GM21423 (cell line): ENCODE data around the gene PMP22.

ENCODE experiments used
- ATAC-seq: cut with Tn5 transposase; IDR thresholded peaks from one replicate; pipeline ENCODE4 v1.9.1; 2021; ENCODE audit warnings: mild to moderate bottlenecking, moderate library complexity; ENCODE audit not compliant: unreplicated experiment

PMP22 gene

GRCh38 chr17:15278380-15278779 is 13.3 kb upstream of the PMP22 start:
- no peak for ATAC-seq

- no peak for ATAC-seq
Measured at GRCh38 chr17:15274017-15274416, 8.9 kb upstream of the PMP22 start.

GRCh38 chr17:15273141-15273793 is 8.1 kb upstream of the PMP22 start:
- ATAC-seq: no peak

GRCh38 chr17:15271741-15272140 is 6.6 kb upstream of the PMP22 start:
- ATAC-seq: no peak

GRCh38 chr17:15270628-15271381 is 5.7 kb upstream of the PMP22 start:
- ATAC-seq: no peak

- no peak for ATAC-seq
Measured at GRCh38 chr17:15269780-15270089, 4.6 kb upstream of the PMP22 start.

- no peak for ATAC-seq
Measured at GRCh38 chr17:15269087-15269779, 4.1 kb upstream of the PMP22 start.

- ATAC-seq: no peak
Measured at GRCh38 chr17:15268461-15268860, 3.3 kb upstream of the PMP22 start.

GRCh38 chr17:15267996-15268395 is 2.9 kb upstream of the PMP22 start:
- no peak for ATAC-seq

GRCh38 chr17:15266325-15267125 is 1.4 kb upstream of the PMP22 start:
- ATAC-seq: no peak

GRCh38 chr17:15264542-15264941 is 584 bp downstream of the PMP22 start:
- no peak for ATAC-seq

- no peak for ATAC-seq
Measured at GRCh38 chr17:15263680-15264079, 1.4 kb downstream of the PMP22 start.

GRCh38 chr17:15263206-15263579 is 1.9 kb downstream of the PMP22 start:
- no peak for ATAC-seq

GRCh38 chr17:15262291-15263205 is 2.6 kb downstream of the PMP22 start:
- no peak for ATAC-seq

GRCh38 chr17:15261802-15262290 is 3.3 kb downstream of the PMP22 start:
- no peak for ATAC-seq

- ATAC-seq: no peak
Measured at GRCh38 chr17:15261258-15261801, 3.8 kb downstream of the PMP22 start.

- ATAC-seq: peak; percentile 51
Measured at GRCh38 chr17:15260376-15261257, 4.5 kb downstream of the PMP22 start.

- no peak for ATAC-seq
Measured at GRCh38 chr17:15257796-15258512, 7.2 kb downstream of the PMP22 start.
